GM21360 (cell line): ENCODE data around the gene MRTO4.
"Not testable (repeated sequence)": the region's sequence is repeated elsewhere in the genome, so short reads cannot be mapped to it uniquely, and the experiment has no call there.

Experiments used
- ATAC-seq: cut with Tn5 transposase; IDR thresholded peaks from one replicate; pipeline ENCODE4 v1.9.1; 2021; ENCODE audit warnings: mild to moderate bottlenecking, moderate library complexity; ENCODE audit not compliant: unreplicated experiment

Gene MRTO4

GRCh38 chr1:19251305-19252196, at the start of gene MRTO4, which contains the start of gene EMC1:
Gene MRTO4 (plus strand): TSS chr1:19251805. CDS start chr1:19251836, 31 bp downstream.
Gene EMC1 (minus strand): TSS chr1:19251524. CDS start chr1:19251509, 15 bp downstream.
- peak; percentile 68 for ATAC-seq

- ATAC-seq: no peak
Observed at GRCh38 chr1:19202396-19202795, 49.2 kb upstream of the MRTO4 start.

GRCh38 chr1:19203440-19203839, 48.2 kb upstream of the MRTO4 start:
- ATAC-seq: no peak

- no peak for ATAC-seq
Observed at GRCh38 chr1:19204446-19205266, 46.9 kb upstream of the MRTO4 start.

- no peak for ATAC-seq
Observed at GRCh38 chr1:19205403-19205802, 46.2 kb upstream of the MRTO4 start.

GRCh38 chr1:19205845-19206244, 45.8 kb upstream of the MRTO4 start:
- no peak for ATAC-seq

GRCh38 chr1:19206947-19207346, 44.7 kb upstream of the MRTO4 start:
- no peak for ATAC-seq

GRCh38 chr1:19208710-19209438, 42.7 kb upstream of the MRTO4 start:
- no peak for ATAC-seq

- peak; percentile 43 for ATAC-seq
Observed at GRCh38 chr1:19209439-19209989, 42.1 kb upstream of the MRTO4 start.

- ATAC-seq: peak; percentile 76
Observed at GRCh38 chr1:19209990-19210771, 41.4 kb upstream of the MRTO4 start, which contains the start of gene UBR4. Gene UBR4 (minus strand): TSS chr1:19210266. CDS start chr1:19210248, 18 bp downstream.

GRCh38 chr1:19210772-19211549, 40.6 kb upstream of the MRTO4 start:
- ATAC-seq: peak; percentile 2

- ATAC-seq: no peak
Observed at GRCh38 chr1:19212167-19212566, 39.4 kb upstream of the MRTO4 start.

- ATAC-seq: no peak
Observed at GRCh38 chr1:19213580-19213979, 38.0 kb upstream of the MRTO4 start.

GRCh38 chr1:19216585-19216984, 35.0 kb upstream of the MRTO4 start:
- ATAC-seq: not testable (repeated sequence)

- ATAC-seq: no peak
Observed at GRCh38 chr1:19219451-19219850, 32.2 kb upstream of the MRTO4 start.

GRCh38 chr1:19220080-19220846, 31.3 kb upstream of the MRTO4 start:
- no peak for ATAC-seq

GRCh38 chr1:19220991-19221390, 30.6 kb upstream of the MRTO4 start:
- ATAC-seq: no peak

GRCh38 chr1:19222573-19222972, 29.0 kb upstream of the MRTO4 start:
- no peak for ATAC-seq
